ENCODE measurements around the gene KCNG2. TPM values are rescaled to one million over a fixed set of nuclear protein-coding genes. Genes with fewer than 3 reads are reported as not detected.

KCNG2 gene
- total and polyA plus RNA-seq, 2 of the 8 experiments (the other 6 are each of a cell fraction or from before 2014, with no cell fraction given): 0.19 to 0.74 TPM

- no peak overlapping the region for H2BK12ac ChIP-seq (ENCODE audit: low read depth, low read length)
- no peak overlapping the region for H3K27ac ChIP-seq (ENCODE audit: low read depth, low read length)
- no peak overlapping the region for H2AK5ac ChIP-seq (ENCODE audit: low read depth, low read length)
- CTCF ChIA-PET (ENCODE audit: partially characterized antibody): interaction anchor here (1.2 to 1.5 kb wide), 2 partner anchors 17 to 61 kb away, joined by 3 read pairs; no protein-coding TSS in a partner anchor
- H3K27me3 ChIP-seq (replicated peaks in 1 of 4; ENCODE audit: control insufficient read depth in 3 of 4, extremely low read depth in 1 of 4, insufficient read depth in 3 of 4, low read length in 3 of 4): no peaks in the 10 kb centered on the region
- H3K56ac ChIP-seq (replicated peaks; ENCODE audit: insufficient read length, low read depth, low read length): no peak overlapping the region
- H2BK5ac ChIP-seq (ENCODE audit: low read depth, low read length): no peak overlapping the region
- no peak overlapping the region for H3K18ac ChIP-seq (ENCODE audit: extremely low read depth, low read length)
- no peak overlapping the region for H3K4me2 ChIP-seq (ENCODE audit: insufficient read depth in 1 of 2, low read depth in 2 of 2, low read length in 2 of 2)
- H3K23ac ChIP-seq (ENCODE audit: insufficient read length): no peak overlapping the region
- no peak overlapping the region for H4K91ac ChIP-seq (replicated peaks; ENCODE audit: insufficient read length, low read length)
- no peak overlapping the region for H2BK15ac ChIP-seq (ENCODE audit: low read length)
- no peak overlapping the region for H3K9ac ChIP-seq (replicated peaks in 1 of 4; ENCODE audit: extremely low read depth in 1 of 4, low read depth in 3 of 4, low read length in 3 of 4)
- H3K79me1 ChIP-seq (ENCODE audit: low read depth, low read length): no peaks in the 10 kb centered on the region
- no peak overlapping the region for H3K4me3 ChIP-seq (ENCODE audit: extremely low read depth in 1 of 4, insufficient read depth in 2 of 4, low read depth in 3 of 4, low read length in 4 of 4)
- H3K79me2 ChIP-seq (ENCODE audit: control insufficient read depth in 1 of 2, insufficient read depth in 2 of 2, low read length in 2 of 2): no peaks in the 10 kb centered on the region
- no peak overlapping the region for H3K4ac ChIP-seq (replicated peaks; ENCODE audit: insufficient read length, low read depth, low read length)
- peak in 1 of 2 experiments; percentile 47 for DNase-seq (ENCODE audit: low read depth in 1 of 2, low spot score in 2 of 2)
- no peaks in the 10 kb centered on the region for H3K36me3 ChIP-seq (ENCODE audit: control insufficient read depth in 2 of 4, insufficient read depth in 4 of 4, low read length in 3 of 4)
- no peak overlapping the region for H4K5ac ChIP-seq (ENCODE audit: insufficient read length, low read depth, low read length)
- H3K14ac ChIP-seq (ENCODE audit: insufficient read length): no peak overlapping the region
- POLR2A ChIA-PET (ENCODE audit: partially characterized antibody): no interaction called here
- 0 out of 2 replicates have a peak, but pooled peaks cover 3% of the 10 kb centered on the region for H3K23me2 ChIP-seq (ENCODE audit: low read depth, low read length)
- peaks cover 2 to 3% of the 10 kb centered on the region in 2 experiments for H4K20me1 ChIP-seq (replicated peaks in 1 of 2; ENCODE audit: control insufficient read depth in 1 of 2, insufficient read depth in 2 of 2, low read length in 2 of 2)
- no peak for FAIRE-seq
- no peak overlapping the region; the same call in 1 of the 2 replicates for H4K8ac ChIP-seq (ENCODE audit: extremely low read depth, insufficient read depth, low read length)
- 81% methylated on average over 19 of the region's 26 CpGs; no CpG with 5 or more reads in 1 of the 2 experiments for WGBS, 2 experiments (ENCODE audit: extremely low coverage in 1 of 2, insufficient coverage in 1 of 2, insufficient read length in 1 of 2, insufficient replicate concordance in 2 of 2, low coverage in 1 of 2, low lambda C conversion rate in 2 of 2, missing lambda C conversion rate in 1 of 2)
- H3K9me3 ChIP-seq (ENCODE audit: insufficient read depth in 2 of 2, low read depth in 1 of 2, low read length in 1 of 2): no peaks in the 10 kb centered on the region
- H3K4me1 ChIP-seq (replicated peaks in 1 of 4; ENCODE audit: control insufficient read depth in 3 of 4, insufficient read depth in 4 of 4, low read length in 3 of 4): peaks cover 0 to 5% (median 3%) of the 10 kb centered on the region in 4 experiments; a peak in 3 of 7 replicates
- H2AFZ ChIP-seq (ENCODE audit: low read length): no peak overlapping the region
- H2BK120ac ChIP-seq (replicated peaks; ENCODE audit: low read depth, low read length): no peak overlapping the region
- no peak overlapping the region for H2BK20ac ChIP-seq (ENCODE audit: low read length)
- no peak for TF ChIP-seq POU5F1 (IDR thresholded peaks at IDR 0.05; ENCODE audit: low read depth, low read length)
- no peak for TF ChIP-seq YY1 (IDR thresholded peaks at IDR 0.05; ENCODE audit: low read depth, low read length)
- no peak for TF ChIP-seq POLR2AphosphoS5 (IDR thresholded peaks at IDR 0.05; ENCODE audit: low read depth, low read length)
- no peak for TF ChIP-seq TCF12 (IDR thresholded peaks at IDR 0.05; ENCODE audit: low read depth, low read length)
- TF ChIP-seq KDM5A (IDR thresholded peaks at IDR 0.05; ENCODE audit: low read length): no peak
- TF ChIP-seq SIX5 (IDR thresholded peaks at IDR 0.05; ENCODE audit: low read depth, low read length): no peak
- TF ChIP-seq POLR2A (IDR thresholded peaks at IDR 0.05; ENCODE audit: control extremely low read depth in 1 of 2, low read depth in 2 of 2, low read length in 2 of 2): no peak
- TF ChIP-seq CHD2 (IDR thresholded peaks at IDR 0.05; ENCODE audit: low read length): no peak
- TF ChIP-seq SIRT6 (IDR thresholded peaks at IDR 0.05; ENCODE audit: low read length): no peak
- no peak for TF ChIP-seq KDM1A (IDR thresholded peaks at IDR 0.05; ENCODE audit: borderline replicate concordance, low read length)
- no peak for TF ChIP-seq ZNF274 (IDR thresholded peaks at IDR 0.05; ENCODE audit: borderline replicate concordance, extremely low read depth, low read length)
- no peak for TF ChIP-seq RFX5 (IDR thresholded peaks at IDR 0.05; ENCODE audit: borderline replicate concordance, low read depth, low read length)
- no peak for TF ChIP-seq HDAC6 (IDR thresholded peaks at IDR 0.05; ENCODE audit: low read depth, low read length)
- no peak for TF ChIP-seq PHF8 (conservative IDR thresholded peaks at IDR 0.05; ENCODE audit: low read depth, low read length)
- TF ChIP-seq BRCA1 (IDR thresholded peaks at IDR 0.05; ENCODE audit: low read depth, low read length): no peak
- no peak for TF ChIP-seq CHD1 (IDR thresholded peaks at IDR 0.05; ENCODE audit: low read depth, low read length)
These were observed 55.7 kb downstream of the KCNG2 start for GRCh38 chr18:79853303-79853992.

Data from H1 (cell line).